Activated T-cell treated with anti-CD3 and anti-CD28 coated beads, Interleukin-2, amount 50 U/mL, for 72 hours (primary cell): ENCODE data around the gene SEZ6L. TPM values are rescaled to one million over a fixed set of nuclear protein-coding genes. Genes with fewer than 3 reads are reported as not detected.
A peak's percentile ranks its signal among the peaks of the same experiment; 100 is the strongest.

Experiments
- ATAC-seq, 2 donors: fragments of 150-1000 bp; cut with Tn5 transposase; replicated peaks in 1 of 2; 2 replicates each; pipeline ENCODE4 v1.10.0; 2021; ENCODE audit warnings: moderate library complexity in 2 of 2, mild to moderate bottlenecking in 1 of 2
- DNase-seq, 2 donors: peaks; one replicate each; pipeline ENCODE4 v3.0.0; 2021 to 2022; ENCODE audit warnings: mixed read lengths in 1 of 2
- H3K27ac Mint-ChIP-seq: one replicate; pipeline ENCODE4 v1.8.0; 2022; ENCODE audit warnings: mild to moderate bottlenecking, moderate library complexity, mixed read lengths
- H3K27me3 Mint-ChIP-seq: one replicate; pipeline ENCODE4 v1.8.0; 2022; ENCODE audit warnings: low read depth, mixed read lengths
- H3K36me3 Mint-ChIP-seq, 2 donors: one replicate each; pipeline ENCODE4 v1.8.0; 2022; ENCODE audit warnings: mixed read lengths in 2 of 2, mild to moderate bottlenecking in 1 of 2; ENCODE audit not compliant: insufficient read depth in 2 of 2
- H3K4me1 Mint-ChIP-seq: one replicate; pipeline ENCODE4 v1.8.0; 2022; ENCODE audit warnings: low read depth, mixed read lengths
- H3K4me3 Mint-ChIP-seq, 2 donors: one replicate each; pipeline ENCODE4 v1.8.0; 2022; ENCODE audit warnings: mild to moderate bottlenecking in 2 of 2, mixed read lengths in 2 of 2, moderate library complexity in 2 of 2
- H3K9me3 Mint-ChIP-seq, 2 donors: one replicate each; pipeline ENCODE4 v1.8.0; 2022; ENCODE audit warnings: mixed read lengths in 2 of 2
- total RNA-seq, 2 donors: library from RNA; stranded (reverse); gene quantifications; one replicate each; pipeline ENCODE4 v1.2.3, GENCODE V29; 2022

SEZ6L gene
- total RNA-seq, 2 donors from 2014 or later, result 0.05 TPM; not detected in 1

GRCh38 chr22:26295563-26296126, 126.4 kb downstream of the SEZ6L start:
- Mint-ChIP-seq H3K4me1 (peaks cover 20% of the 10 kb centered on the region), H3K27ac (peak overlapping the region; percentile 94), H3K36me3 (no peaks in the 10 kb centered on the region), H3K27me3 (no peaks in the 10 kb centered on the region), H3K4me3 (peak overlapping the region in 1 of 2 donors; percentile 87), H3K9me3 (peaks cover 1 to 2% of the 10 kb centered on the region in 2 donors)
- ATAC-seq (no peak), DNase-seq (no peak)

- H3K4me1 Mint-ChIP-seq, result peaks cover 20% of the 10 kb centered on the region
Observed at GRCh38 chr22:26298605-26299310, 129.5 kb downstream of the SEZ6L start.

GRCh38 chr22:26302726-26303125, 133.5 kb downstream of the SEZ6L start:
- ATAC-seq (no peak), DNase-seq (no peak)
- H3K4me1 Mint-ChIP-seq, result no peaks in the 10 kb centered on the region
- H3K9me3 Mint-ChIP-seq, result no peaks in the 10 kb centered on the region
- no peak overlapping the region for H3K27ac Mint-ChIP-seq
- no peaks in the 10 kb centered on the region for H3K36me3 Mint-ChIP-seq
- peaks cover 29% of the 10 kb centered on the region for H3K27me3 Mint-ChIP-seq
- H3K4me3 Mint-ChIP-seq, result no peak overlapping the region

More at GRCh38 chr22:26298605-26299310, 129.5 kb downstream of the SEZ6L start:
- H3K36me3 Mint-ChIP-seq, result no peaks in the 10 kb centered on the region
- no peak for ATAC-seq
- peaks cover 1 to 2% of the 10 kb centered on the region in 2 donors for H3K9me3 Mint-ChIP-seq
- DNase-seq, result no peak
- no peak overlapping the region for H3K27ac Mint-ChIP-seq
- peaks cover 11% of the 10 kb centered on the region for H3K27me3 Mint-ChIP-seq
- no peak overlapping the region for H3K4me3 Mint-ChIP-seq

- Mint-ChIP-seq H3K9me3 (no peaks in the 10 kb centered on the region), H3K36me3 (no peaks in the 10 kb centered on the region), H3K27ac (no peak overlapping the region), H3K4me3 (no peak overlapping the region), H3K27me3 (peaks cover 29% of the 10 kb centered on the region), H3K4me1 (no peaks in the 10 kb centered on the region)
- no peak for ATAC-seq
- DNase-seq, result no peak
Observed at GRCh38 chr22:26303475-26303874, 134.2 kb downstream of the SEZ6L start.

GRCh38 chr22:26304730-26305129, 135.5 kb downstream of the SEZ6L start:
- Mint-ChIP-seq H3K9me3 (no peaks in the 10 kb centered on the region), H3K4me1 (no peaks in the 10 kb centered on the region), H3K27me3 (peaks cover 29% of the 10 kb centered on the region), H3K27ac (no peak overlapping the region), H3K36me3 (no peaks in the 10 kb centered on the region), H3K4me3 (no peak overlapping the region)
- ATAC-seq (no peak), DNase-seq (no peak)

- ATAC-seq (no peak), DNase-seq (no peak)
- no peaks in the 10 kb centered on the region for H3K4me1 Mint-ChIP-seq
- H3K27ac Mint-ChIP-seq, result no peak overlapping the region
- H3K9me3 Mint-ChIP-seq, result no peaks in the 10 kb centered on the region
- no peak overlapping the region for H3K4me3 Mint-ChIP-seq
- H3K27me3 Mint-ChIP-seq, result peaks cover 19% of the 10 kb centered on the region
- H3K36me3 Mint-ChIP-seq, result no peaks in the 10 kb centered on the region
Observed at GRCh38 chr22:26308467-26308866, 139.2 kb downstream of the SEZ6L start.

GRCh38 chr22:26310616-26311015, 141.4 kb downstream of the SEZ6L start:
- no peak overlapping the region for H3K27ac Mint-ChIP-seq
- H3K4me3 Mint-ChIP-seq, result no peak overlapping the region
- H3K36me3 Mint-ChIP-seq, result no peaks in the 10 kb centered on the region
- peaks cover 23% of the 10 kb centered on the region for H3K27me3 Mint-ChIP-seq
- ATAC-seq (no peak), DNase-seq (no peak)
- no peaks in the 10 kb centered on the region for H3K4me1 Mint-ChIP-seq
- H3K9me3 Mint-ChIP-seq, result no peaks in the 10 kb centered on the region

GRCh38 chr22:26313291-26313690, 144.0 kb downstream of the SEZ6L start:
- Mint-ChIP-seq H3K36me3 (no peaks in the 10 kb centered on the region), H3K9me3 (no peaks in the 10 kb centered on the region), H3K4me1 (no peaks in the 10 kb centered on the region), H3K27ac (no peak overlapping the region), H3K4me3 (no peak overlapping the region), H3K27me3 (peaks cover 20% of the 10 kb centered on the region)
- DNase-seq (no peak), ATAC-seq (no peak)

- Mint-ChIP-seq H3K9me3 (no peaks in the 10 kb centered on the region), H3K36me3 (no peaks in the 10 kb centered on the region), H3K4me1 (no peaks in the 10 kb centered on the region), H3K27me3 (peaks cover 20% of the 10 kb centered on the region), H3K4me3 (no peak overlapping the region), H3K27ac (no peak overlapping the region)
- no peak for DNase-seq
- no peak for ATAC-seq
Observed at GRCh38 chr22:26314171-26314570, 144.9 kb downstream of the SEZ6L start.

GRCh38 chr22:26314656-26315055, 145.4 kb downstream of the SEZ6L start:
- ATAC-seq (no peak), DNase-seq (no peak)
- Mint-ChIP-seq H3K27ac (no peak overlapping the region), H3K27me3 (peaks cover 20% of the 10 kb centered on the region), H3K4me3 (no peak overlapping the region), H3K9me3 (no peaks in the 10 kb centered on the region), H3K4me1 (no peaks in the 10 kb centered on the region), H3K36me3 (no peaks in the 10 kb centered on the region)

GRCh38 chr22:26316732-26317285, 147.5 kb downstream of the SEZ6L start:
- no peak overlapping the region for H3K4me3 Mint-ChIP-seq

GRCh38 chr22:26318975-26319374, 149.7 kb downstream of the SEZ6L start:
- Mint-ChIP-seq H3K4me3 (no peak overlapping the region), H3K36me3 (no peaks in the 10 kb centered on the region), H3K9me3 (no peaks in the 10 kb centered on the region), H3K27me3 (peaks cover 16% of the 10 kb centered on the region), H3K27ac (no peak overlapping the region), H3K4me1 (no peaks in the 10 kb centered on the region)
- DNase-seq (no peak), ATAC-seq (no peak)

More at GRCh38 chr22:26316732-26317285, 147.5 kb downstream of the SEZ6L start:
- Mint-ChIP-seq H3K9me3 (no peaks in the 10 kb centered on the region), H3K4me1 (no peaks in the 10 kb centered on the region), H3K27ac (no peak overlapping the region), H3K27me3 (peaks cover 20% of the 10 kb centered on the region), H3K36me3 (no peaks in the 10 kb centered on the region)
- ATAC-seq (no peak), DNase-seq (no peak)

GRCh38 chr22:26320447-26320846, 151.2 kb downstream of the SEZ6L start:
- no peak overlapping the region for H3K4me3 Mint-ChIP-seq
- H3K27ac Mint-ChIP-seq, result no peak overlapping the region
- DNase-seq, result no peak
- no peaks in the 10 kb centered on the region for H3K36me3 Mint-ChIP-seq
- H3K27me3 Mint-ChIP-seq, result peaks cover 11% of the 10 kb centered on the region
- no peaks in the 10 kb centered on the region for H3K9me3 Mint-ChIP-seq
- H3K4me1 Mint-ChIP-seq, result no peaks in the 10 kb centered on the region
- no peak for ATAC-seq
